Stimulated activated naive CD8-positive, alpha-beta T cell treated with anti-CD3 and anti-CD28 coated beads, Interleukin-15, amount 100 ng/mL, for 72 hours (primary cell): ENCODE measurements around the gene PAM.
A peak's percentile ranks its signal among the peaks of the same experiment; 100 is the strongest.
"Not testable (repeated sequence)": the region's sequence is repeated elsewhere in the genome, so short reads cannot be mapped to it uniquely, and the experiment has no call there.

Experiments used
- ATAC-seq: fragments of 150-1000 bp; cut with Tn5 transposase; 2 replicates; pipeline ENCODE4 v1.10.0; 2021; ENCODE audit warnings: mild to moderate bottlenecking, moderate library complexity
- DNase-seq, 2 donors: peaks; one replicate each; pipeline ENCODE4 v3.0.0; 2021 to 2022
- H3K27ac Mint-ChIP-seq, 2 donors: one replicate each; pipeline ENCODE4 v1.8.0; 2022; ENCODE audit warnings: mild to moderate bottlenecking in 2 of 2, mixed read lengths in 2 of 2, moderate library complexity in 2 of 2
- H3K27me3 Mint-ChIP-seq: one replicate; pipeline ENCODE4 v1.8.0; 2022; ENCODE audit warnings: mixed read lengths
- H3K4me1 Mint-ChIP-seq: one replicate; pipeline ENCODE4 v1.8.0; 2022; ENCODE audit warnings: mild to moderate bottlenecking, mixed read lengths
- H3K4me3 Mint-ChIP-seq, 2 donors: one replicate each; pipeline ENCODE4 v1.8.0; 2022; ENCODE audit warnings: mild to moderate bottlenecking in 2 of 2, mixed read lengths in 2 of 2, moderate library complexity in 1 of 2
- H3K9me3 Mint-ChIP-seq, 2 donors: one replicate each; pipeline ENCODE4 v1.8.0; 2022; ENCODE audit warnings: mixed read lengths in 2 of 2

Gene PAM

GRCh38 chr5:103010168-103010567 lies 255.1 kb downstream of the PAM start:
- DNase-seq = no peak
- Mint-ChIP-seq H3K27me3 (no peaks in the 10 kb centered on the region), H3K9me3 (peaks cover 6 to 7% of the 10 kb centered on the region in 2 donors), H3K4me3 (no peak overlapping the region), H3K4me1 (no peaks in the 10 kb centered on the region), H3K27ac (no peak overlapping the region)
- no peak for ATAC-seq

DNA sequence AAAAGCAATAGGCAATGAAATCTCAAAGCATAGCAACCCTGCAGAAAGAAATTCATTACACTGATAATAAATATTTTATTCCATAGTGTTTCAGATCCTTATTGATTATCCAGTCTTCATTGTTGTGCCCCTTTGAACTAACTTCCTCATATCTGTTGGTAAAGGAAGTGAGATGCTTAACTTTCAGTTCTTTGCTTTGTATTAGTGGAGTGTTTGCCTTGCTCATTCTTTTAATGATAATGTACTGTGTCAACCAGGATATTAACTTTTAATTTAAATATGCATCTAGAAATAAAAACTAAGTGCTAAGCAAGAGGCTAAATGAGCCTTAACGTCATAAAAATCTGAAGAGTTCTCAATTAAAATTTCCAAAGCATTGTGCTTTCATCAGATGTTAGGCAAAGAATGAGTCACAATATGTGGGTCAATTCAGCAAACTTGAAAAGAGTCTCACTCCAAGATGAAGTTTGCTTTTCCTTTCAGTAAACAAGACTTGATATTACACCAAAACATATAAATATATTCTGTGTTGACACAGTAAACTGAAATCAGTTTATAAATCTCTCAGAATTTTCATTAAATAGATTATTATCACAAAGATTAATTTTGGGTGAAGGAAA lies 258.9 kb downstream of the PAM start:
- H3K27me3 Mint-ChIP-seq = no peaks in the 10 kb centered on the region
- H3K27ac Mint-ChIP-seq = no peak overlapping the region
- no peak overlapping the region for H3K4me3 Mint-ChIP-seq
- H3K9me3 Mint-ChIP-seq = peaks cover 6 to 7% of the 10 kb centered on the region in 2 donors
- DNase-seq = no peak
- H3K4me1 Mint-ChIP-seq = no peaks in the 10 kb centered on the region
- ATAC-seq = no peak

GRCh38 chr5:103014983-103015382 lies 259.9 kb downstream of the PAM start:
- DNase-seq = no peak
- Mint-ChIP-seq H3K4me3 (no peak overlapping the region), H3K4me1 (no peaks in the 10 kb centered on the region), H3K9me3 (peaks cover 6 to 7% of the 10 kb centered on the region in 2 donors), H3K27ac (no peak overlapping the region), H3K27me3 (no peaks in the 10 kb centered on the region)
- no peak for ATAC-seq

DNA sequence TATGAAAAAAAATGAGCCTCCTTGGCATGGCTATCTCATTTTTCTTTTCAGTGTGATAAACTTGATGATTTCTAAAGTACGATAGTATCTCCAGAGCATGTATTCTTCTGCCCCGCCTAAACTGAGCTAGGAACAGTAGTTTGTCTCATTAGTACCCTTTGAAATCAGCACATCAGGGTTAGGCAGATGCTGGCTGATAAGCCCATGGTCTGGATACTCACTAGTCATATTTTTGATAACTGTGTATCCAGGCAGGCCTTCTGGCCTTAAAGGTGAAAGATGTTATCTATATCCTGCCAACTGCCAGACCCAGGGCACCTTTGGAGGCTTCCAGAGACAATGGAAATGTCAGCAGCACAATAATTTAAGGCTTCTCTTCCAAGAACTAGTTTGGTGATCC lies 261.1 kb downstream of the PAM start:
- ATAC-seq (no peak), DNase-seq (no peak)
- Mint-ChIP-seq H3K27me3 (no peaks in the 10 kb centered on the region), H3K9me3 (peaks cover 4 to 5% of the 10 kb centered on the region in 2 donors), H3K27ac (no peak overlapping the region), H3K4me1 (no peaks in the 10 kb centered on the region), H3K4me3 (no peak overlapping the region)

DNA sequence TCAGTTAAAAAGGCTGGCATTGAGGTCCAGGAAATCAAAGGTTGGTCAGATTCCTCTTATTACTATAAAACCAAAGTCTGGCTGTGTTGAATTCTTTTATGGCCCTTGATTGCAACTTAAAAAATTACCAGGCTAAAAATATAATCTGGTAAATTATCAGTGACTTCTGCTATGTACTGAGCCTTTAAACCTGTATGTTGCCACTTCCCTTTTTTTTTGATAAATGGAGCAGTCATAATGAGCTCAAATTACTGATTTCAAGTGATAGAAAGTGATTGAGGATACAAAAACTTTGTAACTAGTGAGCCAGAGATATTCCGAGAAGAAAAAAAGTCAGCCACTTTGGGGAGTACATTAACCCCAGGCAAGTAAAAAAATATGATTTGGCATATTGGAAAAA lies 264.7 kb downstream of the PAM start:
- DNase-seq (no peak), ATAC-seq (no peak)
- Mint-ChIP-seq H3K9me3 (no peaks in the 10 kb centered on the region), H3K27ac (no peak overlapping the region), H3K4me1 (no peaks in the 10 kb centered on the region), H3K27me3 (no peaks in the 10 kb centered on the region), H3K4me3 (no peak overlapping the region)

- H3K9me3 Mint-ChIP-seq = no peaks in the 10 kb centered on the region
- no peak overlapping the region for H3K4me3 Mint-ChIP-seq
- no peaks in the 10 kb centered on the region for H3K4me1 Mint-ChIP-seq
- no peak overlapping the region for H3K27ac Mint-ChIP-seq
- no peak for DNase-seq
- no peak for ATAC-seq
- H3K27me3 Mint-ChIP-seq = no peaks in the 10 kb centered on the region
Observed at GRCh38 chr5:103021314-103021713, 266.2 kb downstream of the PAM start.

- Mint-ChIP-seq H3K4me1 (peaks cover 5% of the 10 kb centered on the region), H3K9me3 (no peaks in the 10 kb centered on the region), H3K4me3 (no peak overlapping the region), H3K27ac (no peak overlapping the region), H3K27me3 (no peaks in the 10 kb centered on the region)
- DNase-seq = no peak
- ATAC-seq = no peak
Observed at GRCh38 chr5:103027267-103027666, 272.2 kb downstream of the PAM start.

GRCh38 chr5:103031607-103032006 lies 276.5 kb downstream of the PAM start:
- Mint-ChIP-seq H3K9me3 (no peaks in the 10 kb centered on the region), H3K4me1 (peaks cover 5% of the 10 kb centered on the region), H3K27ac (no peak overlapping the region), H3K27me3 (no peaks in the 10 kb centered on the region), H3K4me3 (no peak overlapping the region)
- no peak for DNase-seq
- ATAC-seq = peak; percentile 54

DNA sequence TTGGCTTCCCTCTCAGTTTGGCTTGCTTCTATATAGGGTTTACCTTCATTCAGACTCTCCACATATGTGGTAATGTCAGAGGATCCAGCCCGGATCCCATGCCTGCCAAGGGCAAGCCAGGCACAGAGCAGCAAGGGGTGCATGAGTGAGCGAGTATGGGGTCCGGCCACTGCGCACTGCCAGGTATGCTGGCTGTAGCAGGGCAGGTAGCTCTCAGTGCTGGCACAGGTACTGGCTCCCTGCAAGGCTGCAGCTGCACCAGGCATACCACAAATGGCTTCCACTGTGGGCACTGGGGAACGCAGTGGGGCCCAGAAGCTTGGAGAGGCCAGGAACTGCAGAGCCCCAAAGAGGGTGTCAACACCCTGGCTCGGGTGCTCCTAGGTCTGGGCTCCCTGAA lies 278.6 kb downstream of the PAM start:
- Mint-ChIP-seq H3K27ac (no peak overlapping the region), H3K9me3 (no peaks in the 10 kb centered on the region), H3K4me1 (peaks cover 5% of the 10 kb centered on the region), H3K27me3 (peaks cover 14% of the 10 kb centered on the region), H3K4me3 (no peak overlapping the region)
- no peak for DNase-seq
- ATAC-seq = peak; percentile 15

GRCh38 chr5:103034662-103035392 lies 279.7 kb downstream of the PAM start:
- no peak for ATAC-seq
- Mint-ChIP-seq H3K4me1 (peaks cover 5% of the 10 kb centered on the region), H3K9me3 (no peaks in the 10 kb centered on the region), H3K27me3 (peaks cover 14% of the 10 kb centered on the region), H3K27ac (no peak overlapping the region), H3K4me3 (no peak overlapping the region)
- no peak for DNase-seq

GRCh38 chr5:103035701-103036100 lies 280.6 kb downstream of the PAM start:
- Mint-ChIP-seq H3K9me3 (no peaks in the 10 kb centered on the region), H3K4me3 (no peak overlapping the region), H3K27ac (no peak overlapping the region), H3K27me3 (peaks cover 14% of the 10 kb centered on the region), H3K4me1 (peaks cover 5% of the 10 kb centered on the region)
- no peak for DNase-seq
- no peak for ATAC-seq

GRCh38 chr5:103036601-103037000 lies 281.5 kb downstream of the PAM start:
- no peak for ATAC-seq
- no peak overlapping the region for H3K4me3 Mint-ChIP-seq

DNA sequence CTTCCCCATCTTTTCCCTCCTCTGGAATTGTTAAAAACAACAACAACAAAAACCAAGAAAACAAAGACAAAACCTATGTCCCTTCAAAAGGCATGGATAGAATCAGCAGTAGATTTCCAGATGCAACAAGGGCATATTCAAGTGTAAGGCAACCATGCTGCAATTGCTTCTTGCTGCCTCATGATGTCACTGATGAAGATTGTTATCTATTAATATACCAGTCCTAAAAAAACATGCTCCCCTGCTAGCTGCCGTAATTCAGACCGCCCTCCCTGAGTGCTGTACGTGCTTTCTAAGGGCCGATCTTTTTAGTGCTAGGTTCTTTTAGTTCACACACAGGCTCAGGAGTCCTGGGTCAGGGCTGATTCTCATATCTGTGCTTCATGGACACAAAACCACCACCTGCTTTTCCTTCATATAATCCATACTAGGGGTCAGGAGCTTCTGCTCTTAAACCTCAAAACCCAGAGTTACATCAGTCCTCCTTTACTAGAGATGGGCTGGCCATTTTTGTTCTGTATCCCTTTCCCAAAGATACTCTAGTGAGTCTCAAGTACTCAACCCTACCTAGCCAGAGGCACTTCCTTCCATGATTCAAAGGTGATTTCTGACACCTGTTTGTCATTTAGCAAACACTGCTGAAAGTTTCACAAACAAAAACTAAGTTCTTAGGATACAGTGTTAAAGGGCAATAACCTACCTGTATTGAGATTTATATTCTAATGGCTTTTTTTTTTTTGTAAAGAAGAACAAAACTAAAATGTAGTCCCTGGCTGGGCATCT lies 282.8 kb downstream of the PAM start:
- Mint-ChIP-seq H3K9me3 (no peaks in the 10 kb centered on the region), H3K4me3 (no peak overlapping the region), H3K27me3 (peaks cover 14% of the 10 kb centered on the region), H3K4me1 (no peaks in the 10 kb centered on the region), H3K27ac (no peak overlapping the region)
- DNase-seq = no peak
- no peak for ATAC-seq

More at GRCh38 chr5:103036601-103037000, 281.5 kb downstream of the PAM start:
- no peaks in the 10 kb centered on the region for H3K9me3 Mint-ChIP-seq
- H3K4me1 Mint-ChIP-seq = no peaks in the 10 kb centered on the region
- peaks cover 14% of the 10 kb centered on the region for H3K27me3 Mint-ChIP-seq
- DNase-seq = no peak
- no peak overlapping the region for H3K27ac Mint-ChIP-seq

DNA sequence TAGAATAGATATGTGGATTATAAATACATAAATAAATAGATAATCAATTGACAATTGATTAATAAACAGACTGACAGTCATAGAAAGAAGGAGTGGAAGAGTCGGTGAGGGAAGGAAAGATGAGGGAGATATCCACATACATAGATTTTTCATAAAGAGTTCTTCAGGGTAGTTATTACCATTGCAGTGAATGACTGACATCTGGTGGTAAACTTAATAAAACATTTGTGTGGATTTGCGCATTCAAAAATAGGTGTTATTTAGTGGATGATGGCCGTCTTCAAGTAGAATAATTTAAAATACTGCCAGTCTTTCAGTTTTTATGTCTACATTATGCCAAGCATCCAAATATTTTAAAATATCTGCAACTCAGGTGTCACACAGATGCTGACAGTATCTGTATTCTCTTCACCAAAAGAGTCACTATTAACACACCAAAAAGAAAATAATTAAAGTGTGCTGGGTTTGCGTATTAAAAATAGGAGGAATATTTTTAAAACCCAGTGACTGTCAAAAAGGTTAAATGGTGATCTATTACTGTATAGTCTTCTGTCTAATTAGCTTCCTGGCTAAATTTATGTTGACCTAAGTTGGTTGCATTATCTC lies 286.1 kb downstream of the PAM start:
- Mint-ChIP-seq H3K27me3 (peaks cover 23% of the 10 kb centered on the region), H3K27ac (no peak overlapping the region), H3K9me3 (no peaks in the 10 kb centered on the region), H3K4me3 (no peak overlapping the region), H3K4me1 (no peaks in the 10 kb centered on the region)
- no peak for DNase-seq
- ATAC-seq = no peak

DNA sequence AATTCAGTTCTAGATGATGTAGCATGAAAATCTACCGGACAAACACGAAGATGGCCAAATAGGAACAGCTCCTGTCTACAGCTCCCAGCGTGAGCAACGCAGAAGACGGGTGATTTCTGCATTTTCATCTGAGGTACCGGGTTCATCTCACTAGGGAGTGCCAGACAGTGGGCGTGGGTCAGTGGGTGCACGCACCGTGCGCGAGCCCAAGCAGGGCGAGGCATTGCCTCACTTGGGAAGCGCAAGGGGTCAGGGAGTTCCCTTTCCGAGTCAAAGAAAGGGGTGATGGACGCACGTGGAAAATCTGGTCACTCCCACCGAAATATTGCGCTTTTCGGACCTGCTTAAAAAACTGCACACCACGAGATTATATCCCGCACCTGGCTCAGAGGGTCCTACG lies 291.6 kb downstream of the PAM start:
- not testable (repeated sequence) for H3K9me3 Mint-ChIP-seq, H3K27me3 Mint-ChIP-seq, ATAC-seq

More for the DNA sequence above, 291.6 kb downstream of the PAM start:
- not testable (repeated sequence) for H3K4me1 Mint-ChIP-seq, H3K4me3 Mint-ChIP-seq, H3K27ac Mint-ChIP-seq, DNase-seq
